Naive thymus-derived CD4-positive, alpha-beta T cell (primary cell): ENCODE data around the gene OLR1. TPM values are rescaled to one million over a fixed set of nuclear protein-coding genes. Genes with fewer than 3 reads are reported as not detected.

ENCODE experiments used
- ATAC-seq: fragments of 150-1000 bp; cut with Tn5 transposase; 2 replicates; pipeline ENCODE4 v1.10.0; 2021; ENCODE audit warnings: mild to moderate bottlenecking, moderate library complexity
- CTCF ChIA-PET: fragments of 350-600 bp; sonication (Branson Sonifier 250); formaldehyde crosslinking; loops from one replicate; lab custom pipeline; 2021; ENCODE audit warnings: antibody characterized with exemption; lab: Charles Lee
- POLR2A ChIA-PET: fragments of 350-600 bp; sonication (Branson Sonifier 250); formaldehyde crosslinking; loops from one replicate; lab custom pipeline; 2021; ENCODE audit warnings: antibody characterized with exemption, inconsistent platforms; lab: Charles Lee
- DNase-seq, 9 donors: peaks; one replicate each; pipeline versions ENCODE4 v3.0.0 to v3.0.0-alpha.2; 2020 to 2022; ENCODE audit warnings: mixed read lengths in 1 of 9
- H3K27ac ChIP-seq: one replicate; pipeline ENCODE4 v1.7.0; 2013; ENCODE audit warnings: mild to moderate bottlenecking, low read depth, low read length, moderate library complexity
- H3K27me3 ChIP-seq, 2 donors: one replicate each; pipeline ENCODE4 v1.7.0; 2013; ENCODE audit warnings: low read length in 2 of 2, mild to moderate bottlenecking in 2 of 2, moderate library complexity in 2 of 2; ENCODE audit not compliant: control insufficient read depth in 2 of 2, insufficient read depth in 2 of 2
- H3K36me3 ChIP-seq, 3 experiments: 1 replicate in 2 of 3; 2 replicates in 1 of 3; pipeline ENCODE4 v1.7.0; 2013; ENCODE audit warnings: low read length in 3 of 3, mild to moderate bottlenecking in 3 of 3, moderate library complexity in 1 of 3; ENCODE audit not compliant: insufficient read depth in 3 of 3, control insufficient read depth in 2 of 3
- H3K4me1 ChIP-seq, 2 donors: one replicate each; pipeline ENCODE4 v1.7.0; 2013; ENCODE audit warnings: low read length in 2 of 2, mild to moderate bottlenecking in 2 of 2, moderate library complexity in 1 of 2; ENCODE audit not compliant: control insufficient read depth in 2 of 2, insufficient read depth in 2 of 2
- H3K4me3 ChIP-seq: 2 replicates; pipeline ENCODE4 v1.7.0; 2013; ENCODE audit warnings: mild to moderate bottlenecking, low read length
- H3K9me3 ChIP-seq, 3 experiments: 1 replicate in 2 of 3; 2 replicates in 1 of 3; pipeline ENCODE4 v1.7.0; 2013; ENCODE audit warnings: low read length in 3 of 3; ENCODE audit not compliant: control insufficient read depth in 2 of 3
- H3K27ac Mint-ChIP-seq, 9 donors: one replicate each; pipeline ENCODE4 v1.8.0; 2020 to 2022; ENCODE audit warnings: mixed read lengths in 9 of 9, mild to moderate bottlenecking in 8 of 9, moderate library complexity in 5 of 9, inconsistent platforms in 2 of 9
- H3K27me3 Mint-ChIP-seq, 5 donors: one replicate each; pipeline ENCODE4 v1.8.0; 2021 to 2022; ENCODE audit warnings: mixed read lengths in 5 of 5, mild to moderate bottlenecking in 1 of 5
- H3K36me3 Mint-ChIP-seq, 5 donors: one replicate each; pipeline ENCODE4 v1.8.0; 2020 to 2022; ENCODE audit warnings: mixed read lengths in 5 of 5, mild to moderate bottlenecking in 3 of 5, inconsistent platforms in 1 of 5
- H3K4me1 Mint-ChIP-seq, 7 donors: one replicate each; pipeline ENCODE4 v1.8.0; 2020 to 2022; ENCODE audit warnings: mixed read lengths in 7 of 7, mild to moderate bottlenecking in 3 of 7, inconsistent platforms in 1 of 7
- H3K4me3 Mint-ChIP-seq, 10 donors: one replicate each; pipeline ENCODE4 v1.8.0; 2020 to 2022; ENCODE audit warnings: mild to moderate bottlenecking in 10 of 10, mixed read lengths in 10 of 10, moderate library complexity in 6 of 10, inconsistent platforms in 2 of 10
- H3K9me3 Mint-ChIP-seq, 11 donors: one replicate each; pipeline ENCODE4 v1.8.0; 2020 to 2022; ENCODE audit warnings: mixed read lengths in 11 of 11, mild to moderate bottlenecking in 4 of 11, inconsistent platforms in 1 of 11, moderate library complexity in 1 of 11
- intact Hi-C, 2 donors: fragments of 100-400 bp; cut with micrococcal nuclease; formaldehyde crosslinking; loops; one replicate each; pipeline ENCODE4 v1.15.1; 2023
- polyA plus RNA-seq, 2 donors: library from polyadenylated mRNA; unstranded; fragments of 300-500 nt; fragmentation: Illumina TruSeq; gene quantifications; one replicate each; pipeline ENCODE4 v1.2.3, GENCODE V29; 2021
- total RNA-seq, 6 experiments: library from RNA in 5 of 6; stranded (reverse) in 5 of 6; gene quantifications; 1 replicate in 5 of 6; 2 replicates in 1 of 6; pipeline ENCODE4 v1.2.3 and lab custom pipeline; 2021 to 2026

The OLR1 gene
- total and polyA plus RNA-seq, 7 experiments from 2014 or later: 3.1 to 4.0 TPM; not detected in 5

DNA sequence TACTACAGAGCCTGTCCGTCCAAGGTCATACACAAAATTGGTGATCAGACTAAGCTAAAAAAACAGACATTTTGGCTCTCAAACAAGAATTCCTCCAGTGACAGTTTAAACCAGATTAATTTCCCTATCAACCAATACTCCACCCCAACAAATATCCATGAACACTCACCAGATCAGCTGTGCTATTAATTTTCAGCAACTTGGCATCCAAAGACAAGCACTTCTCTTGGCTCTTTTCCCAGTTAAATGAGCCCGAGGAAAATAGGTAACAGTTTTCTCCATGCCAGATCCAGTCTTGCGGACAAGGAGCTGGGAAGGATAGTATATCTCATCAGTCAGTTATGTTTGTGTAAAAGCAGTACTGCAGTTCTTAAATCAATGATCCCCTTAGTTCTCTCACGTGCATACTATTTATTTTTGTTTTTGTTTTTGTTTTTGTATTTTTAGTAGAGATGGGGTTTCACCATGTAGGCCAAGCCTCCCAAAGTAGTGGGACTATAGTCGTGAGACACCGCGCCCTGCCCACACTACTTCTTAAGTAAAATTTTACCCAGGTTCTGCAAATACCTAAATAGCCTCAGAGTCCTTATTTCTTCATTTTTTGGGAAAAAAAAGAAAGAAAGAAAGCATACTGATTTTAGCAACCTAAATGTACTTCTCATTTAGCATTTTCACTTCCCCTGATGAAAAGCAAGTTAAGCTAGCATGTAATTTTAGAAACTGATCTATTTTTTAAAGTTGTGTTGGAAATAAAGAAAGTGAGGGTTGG is 11.1 kb downstream of the OLR1 start:
- intact Hi-C loops: no loop called here
- Mint-ChIP-seq H3K4me1 (peaks cover 0 to 3% (median 0%) of the 10 kb centered on the region in 7 donors), H3K27me3 (peaks cover 0 to 51% (median 0%) of the 10 kb centered on the region in 5 donors), H3K27ac (no peak overlapping the region), H3K36me3 (no peaks in the 10 kb centered on the region), H3K4me3 (no peak overlapping the region), H3K9me3 (no peaks in the 10 kb centered on the region)
- no peak overlapping the region for H3K27ac ChIP-seq
- no peaks in the 10 kb centered on the region for H3K36me3 ChIP-seq
- H3K9me3 ChIP-seq: no peaks in the 10 kb centered on the region
- no peaks in the 10 kb centered on the region for H3K4me1 ChIP-seq
- CTCF ChIA-PET: interaction anchor here (0.7 kb wide), 1 partner anchor 33 kb away, joined by 3 read pairs; no protein-coding TSS in a partner anchor
- no peaks in the 10 kb centered on the region for H3K27me3 ChIP-seq
- POLR2A ChIA-PET: no interaction called here
- ATAC-seq: no peak
- H3K4me3 ChIP-seq: no peak overlapping the region
- no peak for DNase-seq

DNA sequence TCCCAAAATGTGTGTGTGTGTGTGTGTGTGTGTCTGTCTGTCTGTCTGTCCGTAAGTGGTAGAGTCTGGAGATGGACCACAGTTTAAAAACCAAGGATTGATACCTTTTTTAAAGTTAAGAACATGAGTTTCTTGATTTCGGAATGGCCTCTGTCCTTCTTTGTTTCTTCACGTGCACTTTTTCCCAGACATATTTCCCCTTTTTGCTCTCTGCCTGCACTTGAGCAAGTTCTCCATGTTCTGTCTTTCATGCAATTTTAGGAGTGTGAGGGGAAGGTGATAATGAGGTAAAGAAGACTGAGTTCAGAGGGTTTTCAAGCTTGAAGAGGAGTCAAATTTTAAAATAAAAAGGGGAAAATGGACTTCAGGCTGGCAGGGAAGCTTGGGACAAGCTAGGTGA is 12.7 kb downstream of the OLR1 start:
- CTCF ChIA-PET: no interaction called here

DNA sequence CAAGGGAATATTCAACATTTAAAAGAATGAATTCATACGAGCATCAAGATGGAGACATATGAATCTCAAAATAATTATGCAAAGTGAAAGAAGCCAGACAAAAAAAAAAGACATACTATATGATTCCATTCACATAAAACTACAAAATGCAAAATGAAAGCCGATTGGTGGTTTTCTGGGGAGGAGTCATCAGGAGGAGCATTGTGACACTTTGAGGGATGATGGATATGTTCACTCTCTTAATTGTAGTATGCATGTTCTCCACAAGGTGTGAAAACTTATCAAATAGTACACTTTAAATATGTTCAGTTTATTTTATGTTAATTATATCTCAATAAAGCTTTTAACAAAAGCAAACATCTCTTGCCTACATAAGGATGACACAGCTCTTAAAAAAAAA is 13.5 kb downstream of the OLR1 start:
- Histone ChIP-seq H3K9me3 (no peaks in the 10 kb centered on the region), H3K27ac (no peak overlapping the region), H3K27me3 (peaks cover 0 to 3% of the 10 kb centered on the region in 2 donors), H3K36me3 (peaks cover 0 to 3% (median 0%) of the 10 kb centered on the region in 3 experiments), H3K4me1 (peaks cover 6 to 7% of the 10 kb centered on the region in 2 donors), H3K4me3 (no peak overlapping the region)
- H3K9me3 Mint-ChIP-seq: no peaks in the 10 kb centered on the region
- ATAC-seq: no peak
- intact Hi-C loops: no loop called here
- no peak overlapping the region for H3K4me3 Mint-ChIP-seq
- DNase-seq: peak in 1 of 9 donors; percentile 5
- ChIA-PET POLR2A (no interaction called here), CTCF (no interaction called here)
- no peaks in the 10 kb centered on the region for H3K36me3 Mint-ChIP-seq
- no peak overlapping the region for H3K27ac Mint-ChIP-seq
- peaks cover 0 to 69% (median 0%) of the 10 kb centered on the region in 5 donors for H3K27me3 Mint-ChIP-seq
- peaks cover 0 to 8% (median 6%) of the 10 kb centered on the region in 7 donors for H3K4me1 Mint-ChIP-seq

More for the DNA sequence above, 12.7 kb downstream of the OLR1 start:
- H3K9me3 ChIP-seq: no peaks in the 10 kb centered on the region
- no peak overlapping the region for H3K27ac ChIP-seq
- no peaks in the 10 kb centered on the region for H3K27me3 ChIP-seq
- intact Hi-C loops: no loop called here
- ATAC-seq: no peak
- H3K4me3 ChIP-seq: no peak overlapping the region
- Mint-ChIP-seq H3K4me3 (no peak overlapping the region), H3K9me3 (no peaks in the 10 kb centered on the region), H3K27me3 (peaks cover 0 to 61% (median 0%) of the 10 kb centered on the region in 5 donors), H3K36me3 (no peaks in the 10 kb centered on the region), H3K4me1 (peaks cover 0 to 3% (median 0%) of the 10 kb centered on the region in 7 donors), H3K27ac (no peak overlapping the region)
- DNase-seq: no peak
- POLR2A ChIA-PET: no interaction called here
- no peaks in the 10 kb centered on the region for H3K36me3 ChIP-seq
- no peaks in the 10 kb centered on the region for H3K4me1 ChIP-seq

DNA sequence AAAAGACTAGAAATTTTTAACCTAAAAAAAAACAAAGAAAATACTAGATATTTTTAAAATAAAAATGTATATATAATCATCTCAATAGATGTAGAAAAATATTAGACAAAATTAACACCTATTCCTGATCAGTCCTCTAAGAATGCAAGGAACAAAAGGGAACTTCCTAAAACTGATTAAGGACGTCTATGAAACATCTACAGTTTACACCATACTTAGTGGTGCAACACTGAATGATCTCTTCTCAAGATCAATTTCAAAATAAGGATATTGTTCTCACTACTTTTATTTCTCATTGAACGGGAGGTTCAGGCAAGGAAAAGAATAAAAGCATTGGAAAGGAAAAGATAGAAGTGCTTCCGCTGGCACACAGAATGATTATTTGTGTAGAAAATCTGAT is 16.0 kb downstream of the OLR1 start:
- CTCF ChIA-PET: no interaction called here
- POLR2A ChIA-PET: no interaction called here
- Mint-ChIP-seq H3K9me3 (no peaks in the 10 kb centered on the region), H3K27me3 (peaks cover 0 to 71% (median 0%) of the 10 kb centered on the region in 5 donors), H3K4me1 (peaks cover 5 to 13% (median 11%) of the 10 kb centered on the region in 7 donors), H3K27ac (no peak overlapping the region), H3K4me3 (no peak overlapping the region), H3K36me3 (no peaks in the 10 kb centered on the region)
- ATAC-seq (no peak), DNase-seq (no peak)
- Histone ChIP-seq H3K27ac (no peak overlapping the region), H3K9me3 (no peaks in the 10 kb centered on the region), H3K36me3 (peaks cover 0 to 5% (median 0%) of the 10 kb centered on the region in 3 experiments), H3K4me3 (no peak overlapping the region), H3K27me3 (peaks cover 0 to 3% of the 10 kb centered on the region in 2 donors), H3K4me1 (peaks cover 6 to 7% of the 10 kb centered on the region in 2 donors)
- intact Hi-C loops: no loop called here

DNA sequence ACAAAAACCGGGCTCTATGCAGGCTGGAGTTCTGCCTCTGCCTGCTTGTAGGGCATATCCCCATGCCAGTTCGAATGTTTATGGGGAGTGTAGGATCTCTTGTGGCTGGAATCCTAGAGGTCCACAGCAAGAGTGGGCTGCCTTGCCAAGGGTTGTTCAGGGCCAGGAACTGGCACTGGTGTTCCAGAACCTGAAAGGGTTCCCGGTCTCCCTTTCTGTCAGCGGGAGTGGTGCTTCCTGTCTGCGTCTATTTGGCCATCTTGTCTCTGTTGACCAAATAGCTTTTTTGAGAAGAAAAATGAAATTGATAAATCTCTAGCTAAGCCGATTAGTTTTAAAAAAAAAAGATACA is 17.8 kb downstream of the OLR1 start:
- H3K4me1 Mint-ChIP-seq: peaks cover 5 to 14% (median 11%) of the 10 kb centered on the region in 7 donors
- peak overlapping the region; percentile 83 for H3K4me3 ChIP-seq
- H3K36me3 Mint-ChIP-seq: no peaks in the 10 kb centered on the region
- H3K27me3 Mint-ChIP-seq: peaks cover 0 to 69% (median 0%) of the 10 kb centered on the region in 5 donors
- ChIA-PET POLR2A (no interaction called here), CTCF (interaction anchor here (1.2 to 4.8 kb wide), 3 partner anchors 22 to 42 kb away, joined by 3 to 39 read pairs (median 4); no protein-coding TSS in a partner anchor)
- H3K36me3 ChIP-seq: peaks cover 0 to 5% (median 0%) of the 10 kb centered on the region in 3 experiments
- H3K4me1 ChIP-seq: peaks cover 6 to 7% of the 10 kb centered on the region in 2 donors
- DNase-seq (peak in 1 of 9 donors; percentile 5), ATAC-seq (no peak)
- H3K4me3 Mint-ChIP-seq: peak overlapping the region; percentile 89 to 96 (median 93)
- peaks cover 0 to 3% of the 10 kb centered on the region in 2 donors for H3K27me3 ChIP-seq
- intact Hi-C loops: loop anchor here in 1 of 2 donors (5.0 kb wide), 1 partner anchor 408 kb away; no protein-coding TSS in a partner anchor
- no peak overlapping the region for H3K27ac ChIP-seq
- no peaks in the 10 kb centered on the region for H3K9me3 ChIP-seq
- H3K27ac Mint-ChIP-seq: peak overlapping the region in 3 of 9 donors; percentile 20 to 85 (median 72)
- H3K9me3 Mint-ChIP-seq: no peaks in the 10 kb centered on the region

DNA sequence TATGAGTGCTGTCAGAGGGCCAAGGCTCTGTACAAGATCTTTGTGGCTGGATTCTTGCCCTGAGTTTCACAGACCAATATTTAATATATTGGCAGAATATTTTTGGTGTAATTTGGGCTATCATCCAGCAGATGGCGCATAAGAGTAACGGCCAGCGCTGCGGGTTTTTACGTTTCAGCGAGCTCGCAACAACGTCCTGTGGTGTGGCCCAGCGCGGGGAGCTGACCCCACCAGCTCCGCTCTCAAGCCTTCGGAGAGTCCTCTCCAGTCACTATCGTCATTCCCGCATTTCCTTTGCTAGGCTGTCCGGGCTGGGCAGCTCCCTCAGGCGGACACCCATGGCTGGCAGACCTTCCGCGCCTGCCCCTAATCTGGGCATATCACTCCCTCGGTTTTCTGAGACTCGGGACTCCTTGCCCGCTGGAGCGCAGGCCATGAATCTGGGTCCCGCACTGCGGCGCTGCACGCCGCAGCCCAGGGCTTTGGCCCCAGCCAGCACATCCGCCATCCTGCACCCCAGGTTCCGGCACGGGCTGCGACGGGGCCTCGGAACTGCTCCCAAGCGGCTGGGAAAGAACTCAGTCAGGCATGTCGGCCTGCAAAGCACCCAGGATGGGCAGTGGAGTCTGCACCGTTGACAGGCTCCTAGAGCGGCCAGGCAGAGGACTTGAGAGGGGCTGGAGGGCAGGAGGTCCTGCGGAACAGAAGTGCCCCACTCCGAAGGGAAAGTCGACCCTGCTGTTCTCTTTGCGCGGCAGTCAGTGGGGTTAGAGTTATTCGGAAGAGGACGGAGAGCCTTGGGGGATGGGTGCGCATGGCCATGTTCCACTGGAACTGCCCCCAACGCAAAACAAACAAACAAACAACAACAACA is 18.4 kb downstream of the OLR1 start:
- peaks cover 0 to 66% (median 0%) of the 10 kb centered on the region in 5 donors for H3K27me3 Mint-ChIP-seq
- DNase-seq (peak; percentile 31 to 71 (median 58)), ATAC-seq (peak; percentile 93)
- Histone ChIP-seq H3K27ac (peak overlapping the region; percentile 55), H3K9me3 (no peaks in the 10 kb centered on the region), H3K4me1 (peaks cover 6 to 7% of the 10 kb centered on the region in 2 donors), H3K27me3 (peaks cover 0 to 3% of the 10 kb centered on the region in 2 donors), H3K36me3 (peaks cover 0 to 5% (median 0%) of the 10 kb centered on the region in 3 experiments), H3K4me3 (peak overlapping the region; percentile 83)
- no peaks in the 10 kb centered on the region for H3K36me3 Mint-ChIP-seq
- CTCF ChIA-PET: interaction anchor here (0.6 to 4.8 kb wide), 21 partner anchors 10 to 1609 kb away, joined by 3 to 39 read pairs (median 3); no protein-coding TSS in a partner anchor
- peak overlapping the region in 7 of 9 donors; percentile 58 to 91 (median 82) for H3K27ac Mint-ChIP-seq
- intact Hi-C loops: loop anchor here (1.0 to 5.0 kb wide), 6 partner anchors 37 to 1333 kb away; partner anchors contain the start of gene STYK1 (in 2 of the 2)
- POLR2A ChIA-PET: interaction anchor here (2.0 kb wide), 1 partner anchor 42 kb away, joined by 6 read pairs; no protein-coding TSS in a partner anchor
- peaks cover 5 to 15% (median 11%) of the 10 kb centered on the region in 7 donors for H3K4me1 Mint-ChIP-seq
- H3K9me3 Mint-ChIP-seq: no peaks in the 10 kb centered on the region
- peak overlapping the region; percentile 89 to 96 (median 93) for H3K4me3 Mint-ChIP-seq
